WTC11 (cell line): ENCODE measurements around the gene ZNF490. TPM values are rescaled to one million over a fixed set of nuclear protein-coding genes. Genes with fewer than 3 reads are reported as not detected.
"Not testable (repeated sequence)": the region's sequence is repeated elsewhere in the genome, so short reads cannot be mapped to it uniquely, and the experiment has no call there.

ENCODE experiments used
- ATAC-seq: fragments of 200-7000 bp; cut with Tn5 transposase; 2 replicates; pipeline ENCODE4 v1.10.0; 2021; ENCODE audit warnings: mild to moderate bottlenecking, moderate library complexity
- CTCF ChIA-PET: fragments of 300-600 bp; sonication (Branson Sonifier 250); formaldehyde crosslinking; loops from one replicate; lab custom pipeline; 2021; ENCODE audit warnings: antibody characterized with exemption; lab: Charles Lee
- POLR2A ChIA-PET: fragments of 350-600 bp; sonication (Branson Sonifier 250); formaldehyde crosslinking; loops from one replicate; lab custom pipeline; 2021; ENCODE audit warnings: antibody characterized with exemption; lab: Charles Lee
- DNase-seq: peaks from one replicate; pipeline ENCODE4 v3.0.0; 2021; ENCODE audit warnings: low spot score
- H3K27ac Mint-ChIP-seq: 2 replicates; pipeline ENCODE4 v1.8.0; 2021; ENCODE audit warnings: mixed read lengths
- H3K27me3 Mint-ChIP-seq: 2 replicates; pipeline ENCODE4 v1.8.0; 2021; ENCODE audit warnings: low read depth, mild to moderate bottlenecking, moderate library complexity, mixed read lengths
- H3K36me3 Mint-ChIP-seq: 2 replicates; pipeline ENCODE4 v1.8.0; 2021; ENCODE audit warnings: mixed read lengths
- H3K4me1 Mint-ChIP-seq: 2 replicates; pipeline ENCODE4 v1.8.0; 2022; ENCODE audit warnings: mixed read lengths
- H3K4me3 Mint-ChIP-seq: 2 replicates; pipeline ENCODE4 v1.8.0; 2021; ENCODE audit warnings: mild to moderate bottlenecking, moderate library complexity, mixed read lengths
- H3K9me3 Mint-ChIP-seq: 2 replicates; pipeline ENCODE4 v1.8.0; 2021; ENCODE audit warnings: mixed read lengths
- CTCF ChIP-seq: fragments of 200-600 bp; IDR thresholded peaks from 2 replicates; pipeline ENCODE4 v1.8.0; 2022; ENCODE audit warnings: antibody characterized with exemption
- E2F1 ChIP-seq: sonication (generic); formaldehyde crosslinking; IDR thresholded peaks from 2 replicates; pipeline ENCODE4 v1.8.0; 2022; ENCODE audit warnings: mild to moderate bottlenecking, missing genetic modification reagents
- E2F5 ChIP-seq: sonication (generic); formaldehyde crosslinking; IDR thresholded peaks from 2 replicates; pipeline ENCODE4 v1.8.1; 2022; ENCODE audit warnings: mild to moderate bottlenecking, moderate library complexity, missing genetic modification reagents
- FOXK1 ChIP-seq: sonication (generic); formaldehyde crosslinking; IDR thresholded peaks from 2 replicates; pipeline ENCODE4 v1.8.0; 2022; ENCODE audit warnings: mild to moderate bottlenecking, moderate library complexity, missing genetic modification reagents
- FOXP1 ChIP-seq: sonication (generic); formaldehyde crosslinking; IDR thresholded peaks from 2 replicates; pipeline ENCODE4 v1.8.0; 2022; ENCODE audit warnings: missing genetic modification reagents, mild to moderate bottlenecking, moderate library complexity, borderline replicate concordance
- KAT7 ChIP-seq: sonication (generic); formaldehyde crosslinking; IDR thresholded peaks from 2 replicates; pipeline ENCODE4 v1.8.1; 2023; ENCODE audit warnings: missing genetic modification reagents, mild to moderate bottlenecking, borderline replicate concordance
- MAX ChIP-seq: sonication (generic); formaldehyde crosslinking; IDR thresholded peaks from 2 replicates; pipeline ENCODE4 v1.8.0; 2022; ENCODE audit warnings: mild to moderate bottlenecking, missing genetic modification reagents
- MLX ChIP-seq: sonication (generic); formaldehyde crosslinking; IDR thresholded peaks from 2 replicates; pipeline ENCODE4 v1.8.1; 2023; ENCODE audit warnings: mild to moderate bottlenecking, missing genetic modification reagents, moderate library complexity
- STAT6 ChIP-seq: sonication (generic); formaldehyde crosslinking; conservative IDR thresholded peaks from 2 replicates; pipeline ENCODE4 v1.8.1; 2023; ENCODE audit warnings: mild to moderate bottlenecking, low read depth, missing genetic modification reagents, moderate library complexity
- TP53 ChIP-seq: sonication (generic); formaldehyde crosslinking; IDR thresholded peaks from 2 replicates; pipeline ENCODE4 v1.8.1; 2023; ENCODE audit warnings: mild to moderate bottlenecking, missing genetic modification reagents
- total RNA-seq: library from RNA; stranded (reverse); gene quantifications from 3 replicates; pipeline ENCODE4 v1.2.3, GENCODE V29; 2021
- TF ChIP-seq, protein P1 (sequence below): sonication (generic); formaldehyde crosslinking; IDR thresholded peaks from 2 replicates; pipeline ENCODE4 v1.8.1; 2022; ENCODE audit warnings: low read depth, mild to moderate bottlenecking, moderate library complexity, missing genetic modification reagents, borderline replicate concordance
- TF ChIP-seq, protein P2 (sequence below): sonication (generic); formaldehyde crosslinking; IDR thresholded peaks from 2 replicates; pipeline ENCODE4 v1.8.1; 2022; ENCODE audit warnings: missing genetic modification reagents, borderline replicate concordance

Gene ZNF490
- total RNA-seq, 1 experiment from 2014 or later, result 7.3 TPM

- H3K27me3 Mint-ChIP-seq, result no peaks in the 10 kb centered on the region
- DNase-seq (no peak), ATAC-seq (no peak)
- POLR2A ChIA-PET, result interaction anchor here (0.5 kb wide), 1 partner anchor 117 kb away, joined by 3 read pairs; no protein-coding TSS in a partner anchor
- H3K9me3 Mint-ChIP-seq, result no peaks in the 10 kb centered on the region
- CTCF ChIA-PET, result interaction anchor here (1.8 kb wide), 1 partner anchor 72 kb away, joined by 7 read pairs; no protein-coding TSS in a partner anchor
- no peaks in the 10 kb centered on the region for H3K36me3 Mint-ChIP-seq
- H3K4me3 Mint-ChIP-seq, result no peak overlapping the region
- no peak overlapping the region for H3K27ac Mint-ChIP-seq
- H3K4me1 Mint-ChIP-seq, result peaks cover 20% of the 10 kb centered on the region
- TF ChIP-seq MLX (CRISPR knock-in tag), result no peak
Measured at GRCh38 chr19:12567951-12568350, 42.7 kb downstream of the ZNF490 start.

DNA sequence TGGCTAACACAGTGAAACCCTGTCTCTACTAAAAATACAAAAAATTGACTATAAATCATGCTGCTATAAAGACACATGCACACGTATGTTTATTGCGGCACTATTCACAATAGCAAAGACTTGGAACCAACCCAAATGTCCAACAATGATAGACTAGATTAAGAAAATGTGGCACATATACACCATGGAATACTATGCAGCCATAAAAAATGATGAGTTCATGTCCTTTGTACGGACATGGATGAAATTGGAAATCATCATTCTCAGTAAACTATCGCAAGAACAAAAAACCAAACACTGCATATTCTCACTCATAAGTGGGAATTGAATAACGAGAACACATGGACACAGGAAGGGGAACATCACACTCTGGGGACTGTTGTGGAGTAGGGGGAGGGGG, 44.2 kb downstream of the ZNF490 start:
- ATAC-seq, DNase-seq, H3K27ac Mint-ChIP-seq, H3K4me1 Mint-ChIP-seq, H3K36me3 Mint-ChIP-seq, H3K27me3 Mint-ChIP-seq, POLR2A ChIA-PET, H3K4me3 Mint-ChIP-seq, H3K9me3 Mint-ChIP-seq: not testable (repeated sequence)
- CTCF ChIA-PET, result interaction anchor here (0.7 to 1.1 kb wide), 2 partner anchors 74 to 107 kb away, joined by 4 to 5 read pairs; no protein-coding TSS in a partner anchor

- peak; percentile 96 for DNase-seq
- Mint-ChIP-seq H3K4me1 (0 out of 2 replicates have a peak, but pooled peaks cover 4% of the 10 kb centered on the region), H3K27me3 (peaks cover 8% of the 10 kb centered on the region), H3K27ac (no peak overlapping the region; the same call in 1 of the 2 replicates), H3K4me3 (no peak overlapping the region), H3K9me3 (no peaks in the 10 kb centered on the region), H3K36me3 (no peaks in the 10 kb centered on the region)
- peak; percentile 95 for ATAC-seq
- ChIA-PET CTCF (interaction anchor here (0.6 to 1.3 kb wide), 2 partner anchors 51 to 83 kb away, joined by 3 read pairs; no protein-coding TSS in a partner anchor), POLR2A (interaction anchor here (0.6 kb wide), 1 partner anchor 201 kb away, joined by 4 read pairs; no protein-coding TSS in a partner anchor)
- TF ChIP-seq CTCF, result peak; percentile 95
- TF ChIP-seq, protein P1, sequence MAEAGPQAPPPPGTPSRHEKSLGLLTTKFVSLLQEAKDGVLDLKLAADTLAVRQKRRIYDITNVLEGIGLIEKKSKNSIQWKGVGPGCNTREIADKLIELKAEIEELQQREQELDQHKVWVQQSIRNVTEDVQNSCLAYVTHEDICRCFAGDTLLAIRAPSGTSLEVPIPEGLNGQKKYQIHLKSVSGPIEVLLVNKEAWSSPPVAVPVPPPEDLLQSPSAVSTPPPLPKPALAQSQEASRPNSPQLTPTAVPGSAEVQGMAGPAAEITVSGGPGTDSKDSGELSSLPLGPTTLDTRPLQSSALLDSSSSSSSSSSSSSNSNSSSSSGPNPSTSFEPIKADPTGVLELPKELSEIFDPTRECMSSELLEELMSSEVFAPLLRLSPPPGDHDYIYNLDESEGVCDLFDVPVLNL (CRISPR knock-in tag), result no peak
Measured at GRCh38 chr19:12564016-12564664, 46.5 kb downstream of the ZNF490 start.

DNA sequence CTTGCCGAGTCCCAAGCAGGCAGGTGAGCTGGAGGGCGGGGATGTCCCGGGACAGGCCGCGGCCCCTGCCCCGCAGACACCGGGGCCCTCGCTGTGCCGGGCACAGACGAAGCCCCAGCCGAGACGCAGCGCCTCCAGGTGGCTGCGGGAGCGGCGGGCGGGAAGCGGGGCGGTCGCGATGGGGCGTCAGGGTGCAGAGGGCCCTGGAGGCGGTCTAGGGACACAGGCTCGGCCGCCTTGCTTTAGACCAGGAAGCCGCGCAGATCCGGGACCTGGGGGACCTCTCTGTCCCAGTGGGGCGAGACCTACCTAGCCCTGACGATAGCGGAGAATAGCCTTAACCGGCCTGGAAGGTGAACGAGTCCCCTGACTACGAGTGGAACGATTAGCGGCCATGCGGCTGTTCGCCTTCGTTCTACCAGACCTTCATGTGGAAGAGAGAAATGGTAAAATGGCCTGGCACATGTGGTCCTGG, 55.1 kb downstream of the ZNF490 start:
- Mint-ChIP-seq H3K27ac (no peak overlapping the region), H3K27me3 (peaks cover 17% of the 10 kb centered on the region), H3K4me3 (no peak overlapping the region; the same call in 1 of the 2 replicates), H3K4me1 (peaks cover 10% of the 10 kb centered on the region; the same call in 1 of the 2 replicates), H3K36me3 (no peaks in the 10 kb centered on the region), H3K9me3 (no peaks in the 10 kb centered on the region)
- POLR2A ChIA-PET, result no interaction called here
- ATAC-seq, result peak; percentile 16
- peak; percentile 75 for DNase-seq
- CTCF ChIA-PET, result interaction anchor here (1.0 to 1.3 kb wide), 3 partner anchors 41 to 117 kb away, joined by 3 to 6 read pairs (median 4); no protein-coding TSS in a partner anchor
- peak; percentile 72 for TF ChIP-seq MAX (CRISPR knock-in tag)
- 0 out of 2 replicates have a peak, but pooled peaks have one; percentile 18 for TF ChIP-seq FOXP1
- TF ChIP-seq E2F5, result 0 out of 2 replicates have a peak, but pooled peaks have one; percentile 54
- TF ChIP-seq KAT7 (CRISPR knock-in tag), result 0 out of 2 replicates have a peak, but pooled peaks have one; percentile 50
- TF ChIP-seq, protein P2, sequence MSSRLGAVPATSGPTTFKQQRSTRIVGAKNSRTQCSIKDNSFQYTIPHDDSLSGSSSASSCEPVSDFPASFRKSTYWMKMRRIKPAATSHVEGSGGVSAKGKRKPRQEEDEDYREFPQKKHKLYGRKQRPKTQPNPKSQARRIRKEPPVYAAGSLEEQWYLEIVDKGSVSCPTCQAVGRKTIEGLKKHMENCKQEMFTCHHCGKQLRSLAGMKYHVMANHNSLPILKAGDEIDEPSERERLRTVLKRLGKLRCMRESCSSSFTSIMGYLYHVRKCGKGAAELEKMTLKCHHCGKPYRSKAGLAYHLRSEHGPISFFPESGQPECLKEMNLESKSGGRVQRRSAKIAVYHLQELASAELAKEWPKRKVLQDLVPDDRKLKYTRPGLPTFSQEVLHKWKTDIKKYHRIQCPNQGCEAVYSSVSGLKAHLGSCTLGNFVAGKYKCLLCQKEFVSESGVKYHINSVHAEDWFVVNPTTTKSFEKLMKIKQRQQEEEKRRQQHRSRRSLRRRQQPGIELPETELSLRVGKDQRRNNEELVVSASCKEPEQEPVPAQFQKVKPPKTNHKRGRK (CRISPR knock-in tag), result peak; percentile 74; the same call in 1 of the 2 replicates
- TF ChIP-seq FOXK1, result no peak
- peak; percentile 61; the same call in 1 of the 2 replicates for TF ChIP-seq E2F1 (CRISPR knock-in tag)
- no peak for TF ChIP-seq STAT6
- 0 out of 2 replicates have a peak, but pooled peaks have one; percentile 58 for TF ChIP-seq TP53 (CRISPR knock-in tag)
